GM12878 (cell line): ENCODE measurements around the gene RNASE2. TPM values are rescaled to one million over a fixed set of nuclear protein-coding genes. Genes with fewer than 3 reads are reported as not detected.

ENCODE experiments used
- ATAC-seq: fragments of 200-7000 bp; cut with Tn5 transposase; 3 replicates; pipeline ENCODE4 v1.9.1; 2020; ENCODE audit warnings: mild to moderate bottlenecking, moderate library complexity
- BruUV-seq: library from RNA; stranded (reverse); fragments of 400-500 nt; replicated peaks from 2 replicates; lab custom pipeline; 2021; lab: Mats Ljungman, UMichigan
- CTCF ChIA-PET: fragments of 300-600 bp; sonication (Branson Sonifier 250); formaldehyde crosslinking; extraction: SDS; loops from one replicate; lab custom pipeline; 2021; ENCODE audit warnings: inconsistent platforms; lab: Yijun Ruan, JAX
- POLR2A ChIA-PET: fragments of 350-600 bp; formaldehyde crosslinking; extraction: SDS; loops from one replicate; lab custom pipeline; 2021; ENCODE audit warnings: inconsistent platforms; lab: Charles Lee
- RAD21 ChIA-PET: fragments of 300-600 bp; sonication (Branson Sonifier 250); formaldehyde crosslinking; loops from one replicate; lab custom pipeline; 2023; ENCODE audit warnings: antibody characterized with exemption; ENCODE audit not compliant: unreplicated experiment; lab: Charles Lee
- SMC1A ChIA-PET: fragments of 300-600 bp; sonication (Branson Sonifier 250); formaldehyde crosslinking; loops from one replicate; lab custom pipeline; 2023; ENCODE audit not compliant: unreplicated experiment, uncharacterized antibody; lab: Charles Lee
- DNase-seq: peaks from one replicate; pipeline ENCODE4 v3.0.0-alpha.2; 2011; ENCODE audit warnings: low read depth, low spot score
- FAIRE-seq: peaks from 3 replicates; lab custom pipeline; 2011; peaks lifted over from hg19 to GRCh38; lab: Jason Lieb, UNC
- H2AFZ ChIP-seq: 2 replicates; pipeline ENCODE4 v1.6.0; 2011; ENCODE audit warnings: low read depth, low read length, control low read depth; ENCODE audit not compliant: control insufficient read depth
- H3K27ac ChIP-seq: 2 replicates; pipeline ENCODE4 v1.5.1; 2011; ENCODE audit warnings: control low read depth; ENCODE audit not compliant: control insufficient read depth, insufficient read depth
- H3K27me3 ChIP-seq, 2 experiments: replicated peaks in 1 of 2; 2 replicates each; pipeline versions ENCODE4 v1.6.0 to v1.6.1; 2011; ENCODE audit warnings: low read length in 1 of 2; ENCODE audit not compliant: control insufficient read depth in 2 of 2, insufficient read depth in 2 of 2
- H3K36me3 ChIP-seq, 2 experiments: 2 replicates each; pipeline ENCODE4 v1.5.1; 2011; ENCODE audit warnings: low read length in 1 of 2; ENCODE audit not compliant: control insufficient read depth in 2 of 2, insufficient read depth in 2 of 2
- H3K4me1 ChIP-seq: 2 replicates; pipeline ENCODE4 v1.6.1; 2011; ENCODE audit warnings: mild to moderate bottlenecking, low read length, moderate library complexity, mixed read lengths; ENCODE audit not compliant: control insufficient read depth, insufficient read depth
- H3K4me2 ChIP-seq: 2 replicates; pipeline ENCODE4 v1.6.0; 2011; ENCODE audit warnings: control low read depth; ENCODE audit not compliant: control insufficient read depth, insufficient read depth
- H3K4me3 ChIP-seq: fragments of 200-600 bp; sonication (generic); 2 replicates; pipeline ENCODE4 v1.5.1; 2016
- H3K79me2 ChIP-seq: 2 replicates; pipeline ENCODE4 v1.6.0; 2011; ENCODE audit warnings: low read length; ENCODE audit not compliant: control insufficient read depth, insufficient read depth
- H3K9ac ChIP-seq: 2 replicates; pipeline ENCODE4 v1.8.0; 2011; ENCODE audit warnings: low read length, control low read depth, mixed read lengths; ENCODE audit not compliant: control insufficient read depth, insufficient read depth
- H3K9me3 ChIP-seq: replicated peaks from 3 replicates; pipeline ENCODE4 v1.5.1; 2011; ENCODE audit warnings: mild to moderate bottlenecking, low read length; ENCODE audit not compliant: control insufficient read depth, insufficient read depth
- H4K20me1 ChIP-seq: 2 replicates; pipeline ENCODE4 v1.6.0; 2011; ENCODE audit not compliant: control insufficient read depth, insufficient read depth
- BACH1 ChIP-seq: fragments of 450-650 bp; IDR thresholded peaks from 2 replicates; pipeline ENCODE4 v1.6.1; 2017; ENCODE audit warnings: mild to moderate bottlenecking, borderline replicate concordance
- CTCF ChIP-seq, 3 experiments: IDR thresholded peaks in 2 of 3; conservative IDR thresholded peaks in 1 of 3; 2 replicates each; pipeline ENCODE4 v1.5.1; 2011; ENCODE audit warnings: low read depth in 3 of 3, low read length in 3 of 3, mild to moderate bottlenecking in 3 of 3, control low read depth in 2 of 3, moderate library complexity in 2 of 3, inconsistent platforms in 1 of 3, mixed read lengths in 1 of 3; ENCODE audit not compliant: control insufficient read depth in 2 of 3, insufficient read depth in 1 of 3; ENCODE audit errors: extremely low read depth in 1 of 3
- FOXM1 ChIP-seq: IDR thresholded peaks from 2 replicates; pipeline ENCODE4 v1.6.1; 2012; ENCODE audit warnings: low read depth, mild to moderate bottlenecking, inconsistent platforms, low read length, moderate library complexity
- GABPA ChIP-seq: IDR thresholded peaks from 2 replicates; pipeline ENCODE4 v1.6.1; 2014; ENCODE audit warnings: antibody characterized with exemption, low read depth, mild to moderate bottlenecking, inconsistent platforms
- IKZF1 ChIP-seq: fragments of 450-650 bp; conservative IDR thresholded peaks from 2 replicates; pipeline ENCODE4 v1.6.1; 2017; ENCODE audit warnings: antibody characterized with exemption, mild to moderate bottlenecking
- NBN ChIP-seq: fragments of 450-650 bp; IDR thresholded peaks from 2 replicates; pipeline ENCODE4 v1.6.1; 2016
- NFYA ChIP-seq: IDR thresholded peaks from 2 replicates; pipeline ENCODE4 v1.6.1; 2011; ENCODE audit warnings: low read depth, mild to moderate bottlenecking, low read length, improper control_type of control experiment, borderline replicate concordance
- NRF1 ChIP-seq: conservative IDR thresholded peaks from 2 replicates; pipeline ENCODE4 v1.6.1; 2011; ENCODE audit warnings: mild to moderate bottlenecking, low read depth, low read length, improper control_type of control experiment
- PML ChIP-seq: IDR thresholded peaks from 2 replicates; pipeline ENCODE4 v1.6.1; 2012; ENCODE audit warnings: low read length, inconsistent platforms
- RELB ChIP-seq: fragments of 450-650 bp; IDR thresholded peaks from 2 replicates; pipeline ENCODE4 v1.6.1; 2017; ENCODE audit warnings: low read depth, mild to moderate bottlenecking, moderate library complexity
- SP1 ChIP-seq: IDR thresholded peaks from one replicate; pipeline ENCODE4 v1.6.1; 2011; ENCODE audit warnings: low read depth, low read length
- SPI1 ChIP-seq: IDR thresholded peaks from 2 replicates; pipeline ENCODE4 v1.6.1; 2011; ENCODE audit warnings: low read depth, mild to moderate bottlenecking, low read length, moderate library complexity, borderline replicate concordance; ENCODE audit not compliant: insufficient read depth
- TAF1 ChIP-seq: IDR thresholded peaks from 2 replicates; pipeline ENCODE4 v1.6.1; 2011; ENCODE audit warnings: mild to moderate bottlenecking, low read depth, low read length, borderline replicate concordance
- TARDBP ChIP-seq: IDR thresholded peaks from 2 replicates; pipeline ENCODE4 v1.6.1; 2016; ENCODE audit warnings: borderline replicate concordance
- WRNIP1 ChIP-seq: IDR thresholded peaks from 2 replicates; pipeline ENCODE4 v1.6.1; 2011; ENCODE audit warnings: low read depth, low read length, improper control_type of control experiment, borderline replicate concordance
- YBX1 ChIP-seq: fragments of 450-650 bp; IDR thresholded peaks from 2 replicates; pipeline ENCODE4 v1.6.1; 2016; ENCODE audit warnings: antibody characterized with exemption
- ZBTB33 ChIP-seq: fragments of 450-650 bp; IDR thresholded peaks from 2 replicates; pipeline ENCODE4 v1.6.1; 2017; ENCODE audit warnings: mild to moderate bottlenecking
- ZNF217 ChIP-seq: fragments of 450-650 bp; IDR thresholded peaks from 2 replicates; pipeline ENCODE4 v1.6.1; 2017; ENCODE audit warnings: antibody characterized with exemption, mild to moderate bottlenecking
- WGBS: methylation state at CpG from one replicate; pipeline ENCODE4 v1.1.6; 2016; ENCODE audit warnings: low lambda C conversion rate; ENCODE audit not compliant: insufficient replicate concordance, insufficient coverage; ENCODE audit errors: missing lambda C conversion rate; 5-methylcytosine and 5-hydroxymethylcytosine counted together
- in situ Hi-C: fragments of 300-500 bp; cut with MboI; formaldehyde crosslinking; loops from 9 replicates; pipeline ENCODE4 v1.14.3; 2018; ENCODE audit warnings: mixed read lengths
- intact Hi-C: fragments of 100-400 bp; cut with micrococcal nuclease; formaldehyde crosslinking; loops from one replicate; pipeline ENCODE4 v1.14.2; 2022; ENCODE audit not compliant: unreplicated experiment
- polyA plus RNA-seq, 11 experiments: library from polyadenylated mRNA; depleted of rRNA in 4 of 11; unstranded in 6 of 11; stranded (reverse) in 5 of 11; fragments of >200 nt; fragmentation: Nextera tagmentation in 4 of 11; fragmentation: Illumina TruSeq in 1 of 11; extraction: Ambion mirVana in 4 of 11; extraction: Trizol in 1 of 11; gene quantifications; 1 replicate in 1 of 11; 2 replicates in 10 of 11; pipeline versions ENCODE4 v1.2.1 to v1.2.3, GENCODE V29; 2011 to 2016; ENCODE audit warnings: inconsistent platforms in 2 of 11, missing spikeins in 2 of 11, low read depth in 1 of 11
- total RNA-seq, 4 experiments: library from RNA; depleted of rRNA in 3 of 4; stranded (reverse); fragments of >200 nt in 3 of 4; fragmentation: Illumina TruSeq in 1 of 4; extraction: Trizol in 1 of 4; gene quantifications; 2 replicates each; pipeline versions ENCODE4 v1.2.1 to v1.2.3, GENCODE V29; 2013 to 2021

Gene RNASE2
- total and polyA plus RNA-seq, 10 of the 15 experiments (the other 5 are each of a cell fraction or from before 2014, with no cell fraction given): not detected

DNA sequence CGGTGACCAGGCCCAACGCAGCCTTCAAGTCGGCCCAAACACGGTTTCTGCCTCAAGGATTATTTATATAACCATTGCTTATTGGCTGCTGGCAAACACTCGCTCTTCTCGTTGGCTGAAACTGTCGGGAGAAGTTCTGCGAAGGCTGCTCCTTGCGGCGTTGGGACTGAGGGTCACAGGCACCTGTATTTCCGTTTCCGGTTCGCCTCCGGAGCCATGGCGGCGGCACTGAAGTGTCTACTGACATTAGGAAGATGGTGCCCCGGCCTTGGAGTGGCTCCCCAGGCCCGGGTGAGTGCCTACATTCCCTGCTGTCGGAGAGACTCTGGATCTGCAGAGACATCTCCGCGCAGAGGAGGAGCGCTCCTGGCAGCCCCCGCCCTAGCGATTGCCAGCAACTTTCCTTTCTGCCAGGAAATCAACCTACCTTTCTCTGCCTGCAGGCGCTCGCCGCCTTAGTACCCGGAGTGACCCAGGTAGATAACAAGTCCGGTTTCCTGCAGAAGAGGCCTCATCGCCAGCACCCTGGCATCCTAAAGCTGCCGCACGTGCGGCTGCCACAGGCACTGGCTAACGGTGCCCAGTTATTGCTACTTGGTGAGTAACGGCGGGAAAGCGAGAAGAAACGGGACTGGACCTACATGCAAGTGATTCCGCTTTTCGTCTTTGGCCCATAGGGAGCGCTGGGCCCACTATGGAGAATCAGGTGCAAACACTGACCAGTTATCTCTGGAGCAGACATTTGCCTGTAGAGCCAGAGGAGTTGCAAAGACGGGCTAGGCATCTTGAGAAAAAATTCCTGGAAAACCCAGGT is 34.7 kb downstream of the RNASE2 start, which contains the start of gene METTL17:
Gene METTL17 (plus strand): TSS at position 194 of the 814 bp plus-strand sequence. CDS start 23 bp downstream, at position 217.
- in situ Hi-C loops (no loop called here), intact Hi-C loops (no loop called here)
- 1% methylated on average over 42 of the region's 42 CpGs for WGBS
- no peaks in the 10 kb centered on the region for H3K27me3 ChIP-seq
- H3K9ac ChIP-seq: peak within 1 kb of the TSS; percentile 88
- H4K20me1 ChIP-seq: no peaks in the 10 kb centered on the region
- ATAC-seq: peak; percentile 98
- BruUV-seq: TSS peak; percentile 78
- peaks cover 16% of the 10 kb centered on the region for H3K79me2 ChIP-seq
- peak within 1 kb of the TSS; percentile 93 for H2AFZ ChIP-seq
- DNase-seq: peak; percentile 91
- ChIA-PET CTCF (interaction anchor here (1.3 to 2.1 kb wide), 2 partner anchors 15 to 23 kb away, joined by 3 to 5 read pairs; no protein-coding TSS in a partner anchor), SMC1A (no interaction called here), RAD21 (no interaction called here), POLR2A (no interaction called here)
- peak within 1 kb of the TSS; percentile 81 for H3K4me3 ChIP-seq
- peak within 1 kb of the TSS; percentile 79 for H3K27ac ChIP-seq
- peak; percentile 92 for FAIRE-seq
- peak within 1 kb of the TSS; percentile 94 for H3K4me2 ChIP-seq
- peaks cover 5% of the 10 kb centered on the region for H3K4me1 ChIP-seq
- H3K9me3 ChIP-seq: no peaks in the 10 kb centered on the region
- H3K36me3 ChIP-seq: peaks cover 4 to 5% of the 10 kb centered on the region in 2 experiments; a peak in 3 of 4 replicates
- TF ChIP-seq PML (peak; percentile 88), WRNIP1 (no peak), NBN (0 out of 2 replicates have a peak, but pooled peaks have one; percentile 55), GABPA (peak; percentile 98), BACH1 (no peak; the same call in 1 of the 2 replicates), ZNF217 (no peak), TAF1 (peak; percentile 88), RELB (peak; percentile 93), SP1 (peak; percentile 98), CTCF (IDR thresholded peaks at IDR 0.05 in 2 of 3, conservative IDR thresholded peaks at IDR 0.05 in 1 of 3; ENCODE audit: control insufficient read depth in 2 of 3, extremely low read depth in 1 of 3, insufficient read depth in 1 of 3, low read depth in 3 of 3, low read length in 3 of 3) (peak; percentile 7 to 43 (median 35); a peak in 5 of 6 replicates), ZBTB33 (no peak), NRF1 (no peak), YBX1 (no peak), NFYA (no peak), FOXM1 (no peak; the same call in 1 of the 2 replicates), TARDBP (0 out of 2 replicates have a peak, but pooled peaks have one; percentile 42), SPI1 (no peak), IKZF1 (peak; percentile 90)
